Lung (tissue), 12 donors: ENCODE measurements around the gene SNX17. TPM values are rescaled to one million over a fixed set of nuclear protein-coding genes. Genes with fewer than 3 reads are reported as not detected.
"Not testable (repeated sequence)": the region's sequence is repeated elsewhere in the genome, so short reads cannot be mapped to it uniquely, and the experiment has no call there.

ENCODE experiments used
- ATAC-seq: fragments of 200-7000 bp; cut with Tn5 transposase; one replicate; pipeline ENCODE4 v1.9.1; 2020; ENCODE audit warnings: moderate number of reproducible peaks; ENCODE audit not compliant: insufficient read depth, low FRiP score
- DNase-seq, 3 donors: peaks; one replicate each; pipeline ENCODE4 v3.0.0-alpha.2; 2013 to 2017
- H3K27ac ChIP-seq, 2 donors: one replicate each; pipeline ENCODE4 v1.5.1; 2013; ENCODE audit warnings: mild to moderate bottlenecking in 2 of 2, moderate library complexity in 2 of 2, control low read depth in 1 of 2, inconsistent platforms in 1 of 2, low read depth in 1 of 2, low read length in 1 of 2
- H3K27me3 ChIP-seq, 3 donors: one replicate each; pipeline ENCODE4 v1.5.1; 2013; ENCODE audit warnings: low read length in 2 of 3; ENCODE audit not compliant: control insufficient read depth in 3 of 3, insufficient read depth in 3 of 3
- H3K36me3 ChIP-seq, 4 donors: one replicate each; pipeline ENCODE4 v1.5.1; 2013; ENCODE audit warnings: low read length in 4 of 4, mild to moderate bottlenecking in 1 of 4, moderate library complexity in 1 of 4; ENCODE audit not compliant: control insufficient read depth in 4 of 4, insufficient read depth in 4 of 4
- H3K4me1 ChIP-seq, 5 donors: one replicate each; pipeline ENCODE4 v1.5.1; 2013; ENCODE audit warnings: low read length in 5 of 5, mild to moderate bottlenecking in 2 of 5, moderate library complexity in 1 of 5; ENCODE audit not compliant: control insufficient read depth in 5 of 5, insufficient read depth in 5 of 5
- H3K4me3 ChIP-seq: one replicate; pipeline ENCODE4 v1.5.1; 2013; ENCODE audit warnings: mild to moderate bottlenecking, control low read depth, moderate library complexity
- H3K9ac ChIP-seq, 2 donors: one replicate each; pipeline ENCODE4 v1.5.1; 2013; ENCODE audit warnings: low read length in 2 of 2, control low read depth in 1 of 2; ENCODE audit not compliant: insufficient read depth in 1 of 2
- H3K9me3 ChIP-seq, 4 donors: one replicate each; pipeline ENCODE4 v1.5.1; 2013; ENCODE audit warnings: low read length in 3 of 4, mild to moderate bottlenecking in 1 of 4, moderate library complexity in 1 of 4; ENCODE audit not compliant: control insufficient read depth in 4 of 4, insufficient read depth in 3 of 4
- CTCF ChIP-seq: IDR thresholded peaks from 2 replicates; pipeline ENCODE4 v1.5.1; 2012; ENCODE audit warnings: mild to moderate bottlenecking; ENCODE audit errors: control extremely low read depth, extremely low read depth
- WGBS, 2 donors: extraction: QIAGEN DNeasy Blood & Tissue Kit; methylation state at CpG; one replicate each; pipeline ENCODE4 v1.1.7; 2013; 5-methylcytosine and 5-hydroxymethylcytosine counted together
- polyA plus RNA-seq, 2 donors: library from polyadenylated mRNA; stranded (reverse); fragments of 200-250 nt; gene quantifications; one replicate each; pipeline ENCODE4 v1.2.1, GENCODE V29; 2013
- total RNA-seq, 2 donors: library from RNA; depleted of rRNA in 1 of 2; stranded (reverse); fragments of >200 nt in 1 of 2; gene quantifications; one replicate each; pipeline ENCODE4 v1.2.1, GENCODE V29; 2014 to 2021
- donor health status: control.
- donor health status: control.
- donor health status: Bipolar disorder and iron deficiency.
- donor health status: healthy.
- donor health status: DM: yes; HTN: yes; CAD: no.

The SNX17 gene
- total and polyA plus RNA-seq, 4 donors, result 65.8 to 129 (median 95.7) TPM

- H3K9ac ChIP-seq, result no peak overlapping the region
- no peak for TF ChIP-seq CTCF
- H3K27ac ChIP-seq, result no peak overlapping the region
- H3K9me3 ChIP-seq, result no peaks in the 10 kb centered on the region
- ATAC-seq, result no peak
- H3K36me3 ChIP-seq, result no peaks in the 10 kb centered on the region
- H3K4me3 ChIP-seq, result no peak overlapping the region
- H3K4me1 ChIP-seq, result no peaks in the 10 kb centered on the region
- H3K27me3 ChIP-seq, result no peaks in the 10 kb centered on the region
- no peak for DNase-seq
Observed at GRCh38 chr2:27420996-27421395, 50.6 kb downstream of the SNX17 start.

- ATAC-seq, result no peak
- Histone ChIP-seq H3K9me3 (no peaks in the 10 kb centered on the region), H3K27ac (no peak overlapping the region), H3K9ac (no peak overlapping the region), H3K4me1 (no peaks in the 10 kb centered on the region), H3K36me3 (no peaks in the 10 kb centered on the region), H3K4me3 (no peak overlapping the region), H3K27me3 (no peaks in the 10 kb centered on the region)
- WGBS, 2 donors, result 82 to 88% methylated on average over 4 of the region's 4 CpGs
- no peak for DNase-seq
- no peak for TF ChIP-seq CTCF
Observed at GRCh38 chr2:27421660-27422250, 51.3 kb downstream of the SNX17 start.

GRCh38 chr2:27422958-27423357, 52.5 kb downstream of the SNX17 start:
- H3K27me3 ChIP-seq, result no peaks in the 10 kb centered on the region
- no peak for ATAC-seq
- DNase-seq, result no peak
- no peak for TF ChIP-seq CTCF
- peaks cover 0 to 5% (median 3%) of the 10 kb centered on the region in 5 donors for H3K4me1 ChIP-seq
- H3K27ac ChIP-seq, result no peak overlapping the region
- H3K9me3 ChIP-seq, result no peaks in the 10 kb centered on the region
- WGBS, 2 donors, result 94 to 95% methylated on average over 3 of the region's 3 CpGs
- no peak overlapping the region for H3K9ac ChIP-seq
- no peak overlapping the region for H3K4me3 ChIP-seq
- H3K36me3 ChIP-seq, result no peaks in the 10 kb centered on the region

- not testable (repeated sequence) for DNase-seq, ATAC-seq, H3K27ac ChIP-seq, H3K9me3 ChIP-seq, H3K9ac ChIP-seq, H3K36me3 ChIP-seq, H3K27me3 ChIP-seq, H3K4me3 ChIP-seq
- WGBS, 2 donors, result 90 to 93% methylated on average over 10 of the region's 10 CpGs
- H3K4me1 ChIP-seq, result peaks cover 0 to 13% (median 3%) of the 10 kb centered on the region in 5 donors
Observed at GRCh38 chr2:27425039-27425438, 54.6 kb downstream of the SNX17 start.

Other genes with a start within 250 kb of the SNX17 start
- under 1 TPM; 0.11 to 0.74 TPM for gene ABHD1, start 246.8 kb upstream of the SNX17 start, total RNA-seq
- gene ABHD1, start 246.8 kb upstream of the SNX17 start, polyA plus RNA-seq, result under 1 TPM; 0.08 to 0.16 TPM
- gene PREB, start 236.0 kb upstream of the SNX17 start, total RNA-seq, result 10 to 100 TPM; 30.2 to 56.8 TPM
- 10 to 100 TPM; 25.8 to 66.8 TPM for gene PREB, start 236.0 kb upstream of the SNX17 start, polyA plus RNA-seq
- not detected for gene PRR30, start 231.2 kb upstream of the SNX17 start, total RNA-seq
- not detected for gene PRR30, start 231.2 kb upstream of the SNX17 start, polyA plus RNA-seq
- under 1 TPM in 1 of 2 donors, not detected in 1; 0.18 TPM for gene TCF23, start 221.6 kb upstream of the SNX17 start, total RNA-seq
- gene TCF23, start 221.6 kb upstream of the SNX17 start, polyA plus RNA-seq, result under 1 TPM; 0.01 to 0.04 TPM
- gene ATRAID, start 158.6 kb upstream of the SNX17 start, total RNA-seq, result 100 to 1,000 TPM in 1 of 2 donors, 10 to 100 TPM in 1; 90.0 to 107 TPM
- gene ATRAID, start 158.6 kb upstream of the SNX17 start, polyA plus RNA-seq, result 100 to 1,000 TPM; 136 to 204 TPM
- gene SLC5A6, start 158.3 kb upstream of the SNX17 start, total RNA-seq, result 10 to 100 TPM; 12.1 to 32.5 TPM
- gene SLC5A6, start 158.3 kb upstream of the SNX17 start, polyA plus RNA-seq, result 10 to 100 TPM; 15.2 to 33.1 TPM
- 10 to 100 TPM; 18.3 to 42.0 TPM for gene CAD, start 153.2 kb upstream of the SNX17 start, total RNA-seq
- gene CAD, start 153.2 kb upstream of the SNX17 start, polyA plus RNA-seq, result 10 to 100 TPM; 10.9 to 19.4 TPM
- gene SLC30A3, start 107.6 kb upstream of the SNX17 start, total RNA-seq, result under 1 TPM; 0.31 to 0.77 TPM
- under 1 TPM; 0.11 to 0.37 TPM for gene SLC30A3, start 107.6 kb upstream of the SNX17 start, polyA plus RNA-seq
- gene DNAJC5G, start 95.2 kb upstream of the SNX17 start, total RNA-seq, result not detected
- not detected for gene DNAJC5G, start 95.2 kb upstream of the SNX17 start, polyA plus RNA-seq
- gene TRIM54, start 88.2 kb upstream of the SNX17 start, total RNA-seq, result under 1 TPM; 0.09 to 0.48 TPM
- gene TRIM54, start 88.2 kb upstream of the SNX17 start, polyA plus RNA-seq, result under 1 TPM; 0.10 to 0.16 TPM
- 1 to 10 TPM in 1 of 2 donors, under 1 TPM in 1; 0.34 to 2.0 TPM for gene UCN, start 62.2 kb upstream of the SNX17 start, total RNA-seq
- 1 to 10 TPM in 1 of 2 donors, under 1 TPM in 1; 0.76 to 2.0 TPM for gene UCN, start 62.2 kb upstream of the SNX17 start, polyA plus RNA-seq
- gene MPV17, start 47.5 kb upstream of the SNX17 start, total RNA-seq, result 100 to 1,000 TPM in 1 of 2 donors, 10 to 100 TPM in 1; 42.1 to 103 TPM
- gene MPV17, start 47.5 kb upstream of the SNX17 start, polyA plus RNA-seq, result 100 to 1,000 TPM in 1 of 2 donors, 10 to 100 TPM in 1; 94.5 to 224 TPM
- 10 to 100 TPM; 46.4 to 61.8 TPM for gene GTF3C2, start 13.9 kb upstream of the SNX17 start, total RNA-seq
- gene GTF3C2, start 13.9 kb upstream of the SNX17 start, polyA plus RNA-seq, result 10 to 100 TPM; 28.7 to 41.0 TPM
- 10 to 100 TPM; 19.6 to 37.3 TPM for gene EIF2B4, start 278 bp upstream of the SNX17 start, total RNA-seq
- gene EIF2B4, start 278 bp upstream of the SNX17 start, polyA plus RNA-seq, result 10 to 100 TPM; 37.3 to 55.4 TPM
- gene ZNF513, start 10.1 kb downstream of the SNX17 start, total RNA-seq, result 10 to 100 TPM in 1 of 2 donors, 1 to 10 TPM in 1; 8.0 to 21.1 TPM
- 10 to 100 TPM; 21.6 to 22.2 TPM for gene ZNF513, start 10.1 kb downstream of the SNX17 start, polyA plus RNA-seq
- 10 to 100 TPM; 45.9 to 66.0 TPM for gene PPM1G, start 39.0 kb downstream of the SNX17 start, total RNA-seq
- gene PPM1G, start 39.0 kb downstream of the SNX17 start, polyA plus RNA-seq, result 10 to 100 TPM; 57.5 to 76.2 TPM
- 10 to 100 TPM; 80.3 to 93.6 TPM for gene NRBP1, start 58.0 kb downstream of the SNX17 start, total RNA-seq
- gene NRBP1, start 58.0 kb downstream of the SNX17 start, polyA plus RNA-seq, result 10 to 100 TPM; 46.8 to 79.4 TPM
- gene KRTCAP3, start 71.8 kb downstream of the SNX17 start, total RNA-seq, result 10 to 100 TPM; 13.6 to 37.9 TPM
- 10 to 100 TPM; 37.4 to 50.2 TPM for gene KRTCAP3, start 71.8 kb downstream of the SNX17 start, polyA plus RNA-seq
- 10 to 100 TPM; 44.7 to 52.2 TPM for gene IFT172, start 119.1 kb downstream of the SNX17 start, total RNA-seq
- gene IFT172, start 119.1 kb downstream of the SNX17 start, polyA plus RNA-seq, result 10 to 100 TPM; 17.8 to 26.6 TPM
- 1 to 10 TPM; 3.8 to 6.9 TPM for gene FNDC4, start 124.6 kb downstream of the SNX17 start, total RNA-seq
- 1 to 10 TPM; 2.8 to 4.8 TPM for gene FNDC4, start 124.6 kb downstream of the SNX17 start, polyA plus RNA-seq
- gene GCKR, start 126.2 kb downstream of the SNX17 start, total RNA-seq, result under 1 TPM; 0.31 to 0.95 TPM
- gene GCKR, start 126.2 kb downstream of the SNX17 start, polyA plus RNA-seq, result under 1 TPM; 0.28 to 0.73 TPM
- gene ZNF512, start 212.4 kb downstream of the SNX17 start, total RNA-seq, result 10 to 100 TPM; 25.0 to 64.9 TPM
- 10 to 100 TPM; 10.5 to 12.2 TPM for gene ZNF512, start 212.4 kb downstream of the SNX17 start, polyA plus RNA-seq